Hematopoietic multipotent progenitor cell (in vitro differentiated cells): ENCODE measurements around the gene LTBP1. TPM values are rescaled to one million over a fixed set of nuclear protein-coding genes. Genes with fewer than 3 reads are reported as not detected.
"Not testable (repeated sequence)": the region's sequence is repeated elsewhere in the genome, so short reads cannot be mapped to it uniquely, and the experiment has no call there.

ENCODE experiments used
- DNase-seq, 3 donors: peaks; one replicate each; pipeline ENCODE4 v3.0.0-alpha.2; 2011 to 2015; ENCODE audit warnings: low read depth in 2 of 3, low spot score in 2 of 3
- total RNA-seq: library from RNA; depleted of rRNA; stranded (reverse); fragments of >200 nt; gene quantifications from one replicate; pipeline ENCODE4 v1.2.3, GENCODE V29; 2012

LTBP1 gene
- total RNA-seq, 1 donor = 4.3 TPM

- DNase-seq = no peak
These were observed 12.1 kb downstream of the LTBP1 start for GRCh38 chr2:32958821-32959220.

DNA sequence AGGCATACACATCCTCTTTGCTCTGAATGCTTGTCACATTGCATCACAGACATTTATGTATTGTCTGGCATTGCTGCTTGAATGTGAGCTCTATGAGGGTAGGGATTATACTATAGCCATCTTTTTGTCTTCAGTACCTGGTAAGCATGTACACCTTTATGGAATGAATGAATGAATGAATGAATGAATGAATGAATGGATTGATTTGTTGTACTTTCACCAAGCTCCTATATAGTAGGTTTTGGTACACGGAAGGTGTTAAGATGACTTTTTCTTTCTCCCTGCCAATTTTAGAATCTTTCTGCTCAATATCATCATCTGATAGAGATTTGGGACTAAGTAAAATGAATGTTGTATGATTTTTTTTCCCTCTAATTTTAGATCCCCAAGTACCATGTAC is 13.5 kb downstream of the LTBP1 start:
- no peak for DNase-seq

DNA sequence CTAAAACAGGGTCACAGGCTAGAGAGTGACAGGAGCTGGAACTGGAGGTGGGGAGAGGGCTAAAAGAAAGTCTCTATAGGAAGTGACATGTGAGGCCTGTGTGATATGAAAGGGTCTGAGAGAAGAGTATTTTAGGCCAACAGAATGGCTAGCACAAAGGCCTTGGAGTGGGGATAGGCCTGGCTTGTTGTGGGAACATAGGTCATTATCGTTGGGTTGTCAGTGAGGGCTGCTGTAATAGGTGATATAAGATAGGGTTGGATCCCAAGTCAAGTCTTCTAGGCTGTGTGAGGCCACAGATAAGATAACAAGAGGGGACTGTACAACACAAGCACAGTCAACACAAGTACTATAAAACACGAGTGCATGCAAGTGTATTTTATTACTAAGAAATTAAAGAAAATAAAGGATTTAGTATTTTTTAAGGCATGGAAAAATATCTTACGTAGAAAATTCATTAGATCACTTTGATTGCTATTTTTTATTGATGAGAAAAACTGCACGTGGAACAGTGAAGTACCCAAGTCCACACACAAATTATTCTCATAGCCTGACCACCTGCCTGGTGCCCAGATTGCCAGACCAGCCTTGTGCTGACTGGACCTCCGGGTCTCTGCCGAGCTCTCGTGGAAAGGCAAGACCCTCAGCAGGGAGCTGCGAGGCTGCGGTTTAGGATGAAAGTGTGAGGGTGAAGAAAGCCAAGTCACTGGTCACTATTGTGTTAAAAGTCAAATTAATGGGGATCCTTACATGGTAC is 14.1 kb downstream of the LTBP1 start:
- no peak for DNase-seq

GRCh38 chr2:32962690-32963089 is 15.9 kb downstream of the LTBP1 start:
- no peak for DNase-seq

GRCh38 chr2:32963941-32964340 is 17.2 kb downstream of the LTBP1 start:
- no peak for DNase-seq

GRCh38 chr2:32965523-32966171 is 18.9 kb downstream of the LTBP1 start:
- no peak for DNase-seq

DNA sequence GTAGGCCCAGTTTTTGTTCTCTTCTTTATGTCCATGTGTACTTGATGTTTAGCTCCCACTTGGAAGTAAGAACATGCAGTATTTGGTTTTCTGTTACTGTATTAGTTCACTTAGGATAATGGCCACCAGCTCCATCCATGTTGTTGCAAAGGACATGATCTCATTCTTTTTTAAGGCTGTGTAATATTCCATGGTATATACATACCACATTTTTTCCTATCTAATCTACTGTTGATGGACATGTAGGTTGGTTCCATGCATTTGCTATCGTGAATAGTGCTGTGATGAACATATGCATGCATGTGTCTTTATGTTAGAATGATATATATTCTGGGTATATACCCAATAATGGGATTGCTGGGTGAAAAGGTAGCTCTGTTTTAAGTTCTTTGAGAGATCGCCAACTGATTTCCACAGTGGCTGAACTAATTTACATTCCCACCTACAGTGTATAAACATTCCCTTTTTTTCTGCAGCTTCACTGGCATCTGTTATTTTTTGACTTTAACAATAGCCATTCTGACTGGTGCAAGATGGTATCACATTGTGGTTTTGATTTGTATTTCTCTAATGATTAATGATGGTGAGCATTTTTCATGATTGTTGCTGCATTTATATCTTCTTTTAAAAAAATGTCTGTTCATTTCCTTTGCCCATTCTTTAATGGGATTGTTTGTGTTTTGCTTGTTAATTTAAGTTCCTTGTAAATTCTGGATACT is 22.9 kb downstream of the LTBP1 start:
- DNase-seq = no peak

DNA sequence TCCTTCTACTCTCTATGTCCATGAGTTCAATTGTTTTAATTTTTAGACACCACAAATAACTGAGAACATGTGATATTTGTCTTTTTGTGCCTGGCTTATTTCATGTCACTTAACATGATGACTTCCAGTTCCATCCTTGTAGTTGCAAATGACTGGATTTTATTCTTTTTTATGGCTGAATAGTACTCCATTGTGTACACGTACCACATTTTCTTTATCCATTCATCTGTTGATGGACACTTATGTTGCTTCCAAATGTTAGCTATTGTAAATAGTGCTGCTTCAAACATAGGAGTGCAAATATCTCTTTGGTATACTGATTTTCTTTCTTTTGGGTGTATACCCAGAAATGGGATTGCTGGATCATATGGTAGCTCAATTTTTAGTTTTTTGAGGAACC is 27.0 kb downstream of the LTBP1 start:
- DNase-seq = not testable (repeated sequence)

DNA sequence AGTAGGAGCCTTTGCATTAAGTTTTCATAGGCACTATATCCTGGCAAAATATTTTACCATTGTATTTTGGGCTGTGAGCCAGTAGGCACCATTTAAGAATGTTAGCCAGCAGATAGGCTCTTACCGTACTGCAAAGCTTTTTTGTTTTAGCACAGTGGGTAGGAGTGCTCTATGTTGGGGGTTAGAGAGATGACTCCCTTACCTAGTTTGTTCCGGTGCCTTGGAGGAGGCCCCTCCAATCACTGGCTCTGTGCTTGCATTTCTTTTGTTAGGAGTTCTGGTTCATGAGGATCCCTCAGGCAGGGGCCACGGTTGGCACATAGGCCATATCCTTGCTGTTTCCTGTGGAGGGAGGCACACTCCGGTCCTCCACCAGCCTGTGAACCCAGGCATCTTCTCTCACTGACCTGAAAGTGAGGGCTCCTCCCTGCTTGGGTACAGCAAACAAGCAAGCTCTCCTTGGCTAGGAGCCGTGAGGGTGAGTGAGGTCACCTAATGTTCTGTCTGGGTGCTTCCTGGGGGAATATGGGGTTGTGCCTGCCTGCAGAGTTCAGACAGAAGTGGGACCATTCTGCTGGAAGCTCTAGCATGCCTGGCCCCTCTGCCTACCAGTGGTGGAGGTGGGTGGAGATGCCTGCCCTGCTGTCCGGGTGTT is 29.8 kb downstream of the LTBP1 start:
- DNase-seq = no peak

DNA sequence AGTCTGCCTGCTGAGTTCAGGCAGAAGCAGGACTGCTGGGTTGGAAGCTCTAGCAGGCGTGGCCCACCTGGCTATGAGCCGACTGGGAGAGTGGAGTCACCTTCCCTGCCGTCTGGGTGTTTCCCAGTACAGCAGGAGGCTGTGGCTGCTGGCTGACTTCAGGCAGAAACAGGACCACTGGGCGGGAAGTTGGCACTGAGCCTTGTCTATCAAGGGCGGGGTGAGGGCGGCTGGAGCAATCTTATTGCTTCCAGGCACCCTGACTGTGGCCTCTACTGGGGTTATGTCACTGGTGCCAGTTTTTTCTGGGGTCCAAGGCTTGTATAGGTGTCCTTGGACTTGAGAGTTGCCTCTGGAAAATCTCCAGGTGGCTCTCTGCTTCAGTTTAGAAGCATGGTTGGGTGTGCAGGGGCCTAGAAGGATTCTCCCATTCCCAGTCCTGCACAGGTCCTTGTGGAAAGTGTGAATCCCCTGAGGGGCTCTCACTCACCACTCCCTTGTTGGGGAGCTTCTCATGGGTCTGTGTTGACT is 30.5 kb downstream of the LTBP1 start:
- DNase-seq = no peak

DNA sequence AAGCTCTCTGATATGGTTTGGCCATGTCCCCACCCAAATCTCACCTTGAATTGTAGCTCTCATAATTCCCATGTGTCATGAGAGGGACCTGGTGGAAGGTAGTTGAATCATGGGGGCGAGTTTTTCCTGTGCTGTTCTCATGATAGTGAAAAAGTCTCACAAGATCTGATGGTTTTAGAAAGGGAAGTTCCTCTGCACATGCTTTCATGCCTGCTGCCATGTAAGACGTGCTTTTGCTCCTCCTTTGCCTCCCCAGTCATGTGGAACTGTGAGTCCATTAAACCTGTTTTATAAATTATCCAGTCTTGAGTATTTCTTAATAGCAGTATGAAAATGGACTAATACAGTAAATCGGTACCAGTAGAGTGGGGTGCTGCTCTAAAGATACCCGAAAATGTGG is 34.9 kb downstream of the LTBP1 start:
- DNase-seq = no peak

- not testable (repeated sequence) for DNase-seq
These were observed 36.6 kb downstream of the LTBP1 start for GRCh38 chr2:32983193-32983924.

DNA sequence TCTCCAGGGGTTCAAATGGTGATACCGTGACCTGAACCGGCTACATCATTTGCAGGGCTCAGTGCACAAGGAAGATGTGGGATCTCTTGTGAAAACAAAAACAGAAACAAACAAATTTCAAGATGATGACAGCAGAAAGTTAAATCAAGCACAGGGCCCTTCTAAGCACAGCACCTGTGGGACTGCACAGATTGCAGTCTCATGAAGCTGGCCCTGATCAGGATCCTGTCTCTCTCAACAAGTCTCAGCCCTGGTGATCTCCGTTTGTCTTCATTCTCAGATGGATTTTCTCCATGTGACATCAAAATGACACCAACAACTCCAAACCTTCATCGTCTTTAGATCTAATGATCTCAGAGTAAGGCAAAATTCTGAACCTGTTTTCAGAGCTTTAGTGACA is 39.7 kb downstream of the LTBP1 start:
- DNase-seq = no peak

DNA sequence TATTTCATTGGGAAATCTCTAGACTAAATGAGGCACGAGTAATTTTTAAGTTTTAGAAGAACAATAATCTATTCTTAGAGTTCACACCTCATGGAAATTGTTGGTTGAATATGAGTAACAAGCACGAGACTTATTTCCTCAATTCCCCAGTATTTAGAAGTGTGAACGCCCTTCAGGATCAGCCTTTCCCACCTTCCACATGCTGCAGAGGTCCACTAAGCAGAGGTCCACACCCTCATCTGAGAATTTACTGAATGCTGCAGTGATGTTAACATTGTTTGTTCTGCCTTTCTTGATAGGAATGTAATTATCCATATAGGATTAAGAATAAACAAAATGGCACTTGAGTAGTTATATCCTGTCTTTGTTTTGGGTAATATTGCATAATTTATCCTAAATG is 41.8 kb downstream of the LTBP1 start:
- no peak for DNase-seq

DNA sequence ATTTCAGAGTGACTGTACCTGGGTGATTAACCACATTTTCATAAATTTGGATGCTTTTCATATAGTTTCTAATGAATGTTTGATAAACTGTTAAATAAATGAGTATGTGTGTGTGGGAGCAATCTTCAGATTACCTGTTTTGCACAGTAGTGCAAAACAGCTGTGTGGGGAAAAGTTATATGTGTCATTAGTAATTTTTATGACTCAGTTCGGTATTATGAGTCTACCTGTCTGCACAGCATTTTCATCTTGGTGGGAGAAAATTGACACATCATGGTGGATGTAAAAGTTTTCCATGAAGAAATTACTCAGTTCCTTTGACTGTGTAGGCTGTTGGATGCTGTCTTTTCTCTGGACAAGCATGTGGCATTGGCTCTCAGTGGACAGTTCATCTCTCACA is 43.8 kb downstream of the LTBP1 start:
- DNase-seq = no peak

DNA sequence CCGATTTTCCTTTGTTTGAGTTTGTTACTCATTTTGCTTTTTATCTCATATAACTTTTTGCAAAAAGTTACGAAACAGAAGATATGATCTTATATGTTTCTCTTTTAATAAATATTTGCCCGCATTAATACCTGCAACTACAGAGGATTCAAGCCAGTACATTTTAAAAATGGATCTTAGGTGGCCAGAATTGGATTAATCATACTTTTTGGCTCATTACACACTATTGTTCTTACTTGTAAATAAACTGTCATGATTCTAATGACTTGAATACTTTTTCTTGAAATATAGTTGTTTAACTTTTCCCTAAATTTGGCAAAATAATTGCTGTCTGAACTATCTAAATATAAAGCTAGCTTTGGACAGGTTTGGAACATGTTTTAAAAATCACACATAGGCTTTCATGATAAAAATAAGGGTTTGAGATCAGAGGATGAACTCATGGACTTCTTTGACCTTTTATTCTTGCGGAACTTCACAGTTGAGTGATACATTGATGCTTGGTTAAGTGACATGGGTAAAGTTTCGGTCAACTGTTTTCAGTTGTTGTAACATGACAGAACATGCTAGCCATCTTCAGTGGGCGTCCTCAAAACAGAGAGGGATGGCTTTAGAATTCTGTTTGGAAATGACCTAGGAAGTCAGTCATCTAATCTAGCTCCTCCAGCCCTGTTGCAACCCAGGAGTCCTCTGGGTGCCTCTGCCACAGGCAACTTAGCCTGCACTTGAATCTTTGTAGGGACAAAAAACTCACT is 44.5 kb downstream of the LTBP1 start:
- no peak for DNase-seq

GRCh38 chr2:32993005-32993539 is 46.3 kb downstream of the LTBP1 start:
- no peak for DNase-seq

- no peak for DNase-seq
These were observed 51.0 kb downstream of the LTBP1 start for GRCh38 chr2:32997705-32998104.

- DNase-seq = no peak
These were observed 54.2 kb downstream of the LTBP1 start for GRCh38 chr2:33000986-33001385.
